ENCODE results near the gene MGST1.
"Not testable (repeated sequence)": the region's sequence is repeated elsewhere in the genome, so short reads cannot be mapped to it uniquely, and the experiment has no call there.

The MGST1 gene

GRCh38 chr12:16358878-16359277, 11.4 kb downstream of the MGST1 start:
- DNase-seq = no peak

GRCh38 chr12:16359512-16360491, 12.4 kb downstream of the MGST1 start:
- no peak for DNase-seq

GRCh38 chr12:16361142-16361783, 13.8 kb downstream of the MGST1 start:
- no peak for DNase-seq

- no peak for DNase-seq
Measured at GRCh38 chr12:16362550-16362949, 15.1 kb downstream of the MGST1 start.

GRCh38 chr12:16369156-16369555, 21.7 kb downstream of the MGST1 start:
- DNase-seq = no peak

- no peak for DNase-seq
Measured at GRCh38 chr12:16370096-16370495, 22.7 kb downstream of the MGST1 start.

GRCh38 chr12:16382652-16383312, 35.3 kb downstream of the MGST1 start:
- not testable (repeated sequence) for DNase-seq

GRCh38 chr12:16384732-16385131, 37.3 kb downstream of the MGST1 start:
- DNase-seq = no peak

GRCh38 chr12:16385782-16386646, 38.6 kb downstream of the MGST1 start:
- peak; percentile 62 for DNase-seq

GRCh38 chr12:16387919-16388318, 40.5 kb downstream of the MGST1 start:
- no peak for DNase-seq

- no peak for DNase-seq
Measured at GRCh38 chr12:16389594-16389993, 42.1 kb downstream of the MGST1 start.

- no peak for DNase-seq
Measured at GRCh38 chr12:16392846-16393535, 45.5 kb downstream of the MGST1 start.

- no peak for DNase-seq
Measured at GRCh38 chr12:16399101-16399500, 51.7 kb downstream of the MGST1 start.

GRCh38 chr12:16401835-16402234, 54.4 kb downstream of the MGST1 start:
- DNase-seq = not testable (repeated sequence)

GRCh38 chr12:16407346-16407745, 59.9 kb downstream of the MGST1 start:
- no peak for DNase-seq
